Coronary artery (tissue), 2 donors: ENCODE measurements around the gene DGKD.
"Not testable (repeated sequence)": the region's sequence is repeated elsewhere in the genome, so short reads cannot be mapped to it uniquely, and the experiment has no call there.

Source experiments
- DNase-seq: peaks from one replicate; pipeline ENCODE4 v3.0.0-alpha.2; 2017; ENCODE audit warnings: low spot score
- H3K27ac ChIP-seq, 2 donors: fragments of 200-600 bp; sonication (generic); one replicate each; pipeline ENCODE4 v1.5.1; 2016 to 2019
- H3K4me3 ChIP-seq: fragments of 200-600 bp; sonication (generic); 2 replicates; pipeline ENCODE4 v1.5.1; 2016; ENCODE audit warnings: mild to moderate bottlenecking, moderate library complexity
- TF ChIP-seq, protein P1 (sequence below): fragments of 200-600 bp; sonication (generic); IDR thresholded peaks from one replicate; pipeline ENCODE4 v1.5.1; 2019; ENCODE audit warnings: antibody characterized with exemption

The DGKD gene

DNA sequence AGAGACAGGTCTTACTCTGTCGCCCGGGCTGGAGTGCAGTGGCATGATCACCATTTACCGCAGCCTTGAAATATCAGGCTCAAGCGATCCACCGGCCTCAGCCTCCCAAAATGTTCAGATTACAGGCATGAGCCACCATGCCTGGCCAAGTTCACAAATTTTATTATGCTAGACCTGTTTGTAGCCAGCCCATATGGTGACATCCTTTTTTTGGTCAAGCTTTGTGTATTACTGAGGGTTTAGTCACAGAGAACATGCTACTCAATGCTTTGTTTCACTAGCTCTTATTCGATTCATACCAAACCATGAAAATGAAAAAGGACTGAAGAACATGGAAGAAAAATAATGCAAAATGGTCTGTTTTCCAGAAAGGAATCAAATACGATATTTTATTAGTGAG lies 41.4 kb downstream of the DGKD start:
- no peak for DNase-seq
- Histone ChIP-seq H3K27ac (no peak overlapping the region), H3K4me3 (no peak overlapping the region)
- TF ChIP-seq, protein P1, sequence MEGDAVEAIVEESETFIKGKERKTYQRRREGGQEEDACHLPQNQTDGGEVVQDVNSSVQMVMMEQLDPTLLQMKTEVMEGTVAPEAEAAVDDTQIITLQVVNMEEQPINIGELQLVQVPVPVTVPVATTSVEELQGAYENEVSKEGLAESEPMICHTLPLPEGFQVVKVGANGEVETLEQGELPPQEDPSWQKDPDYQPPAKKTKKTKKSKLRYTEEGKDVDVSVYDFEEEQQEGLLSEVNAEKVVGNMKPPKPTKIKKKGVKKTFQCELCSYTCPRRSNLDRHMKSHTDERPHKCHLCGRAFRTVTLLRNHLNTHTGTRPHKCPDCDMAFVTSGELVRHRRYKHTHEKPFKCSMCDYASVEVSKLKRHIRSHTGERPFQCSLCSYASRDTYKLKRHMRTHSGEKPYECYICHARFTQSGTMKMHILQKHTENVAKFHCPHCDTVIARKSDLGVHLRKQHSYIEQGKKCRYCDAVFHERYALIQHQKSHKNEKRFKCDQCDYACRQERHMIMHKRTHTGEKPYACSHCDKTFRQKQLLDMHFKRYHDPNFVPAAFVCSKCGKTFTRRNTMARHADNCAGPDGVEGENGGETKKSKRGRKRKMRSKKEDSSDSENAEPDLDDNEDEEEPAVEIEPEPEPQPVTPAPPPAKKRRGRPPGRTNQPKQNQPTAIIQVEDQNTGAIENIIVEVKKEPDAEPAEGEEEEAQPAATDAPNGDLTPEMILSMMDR: no peak

DNA sequence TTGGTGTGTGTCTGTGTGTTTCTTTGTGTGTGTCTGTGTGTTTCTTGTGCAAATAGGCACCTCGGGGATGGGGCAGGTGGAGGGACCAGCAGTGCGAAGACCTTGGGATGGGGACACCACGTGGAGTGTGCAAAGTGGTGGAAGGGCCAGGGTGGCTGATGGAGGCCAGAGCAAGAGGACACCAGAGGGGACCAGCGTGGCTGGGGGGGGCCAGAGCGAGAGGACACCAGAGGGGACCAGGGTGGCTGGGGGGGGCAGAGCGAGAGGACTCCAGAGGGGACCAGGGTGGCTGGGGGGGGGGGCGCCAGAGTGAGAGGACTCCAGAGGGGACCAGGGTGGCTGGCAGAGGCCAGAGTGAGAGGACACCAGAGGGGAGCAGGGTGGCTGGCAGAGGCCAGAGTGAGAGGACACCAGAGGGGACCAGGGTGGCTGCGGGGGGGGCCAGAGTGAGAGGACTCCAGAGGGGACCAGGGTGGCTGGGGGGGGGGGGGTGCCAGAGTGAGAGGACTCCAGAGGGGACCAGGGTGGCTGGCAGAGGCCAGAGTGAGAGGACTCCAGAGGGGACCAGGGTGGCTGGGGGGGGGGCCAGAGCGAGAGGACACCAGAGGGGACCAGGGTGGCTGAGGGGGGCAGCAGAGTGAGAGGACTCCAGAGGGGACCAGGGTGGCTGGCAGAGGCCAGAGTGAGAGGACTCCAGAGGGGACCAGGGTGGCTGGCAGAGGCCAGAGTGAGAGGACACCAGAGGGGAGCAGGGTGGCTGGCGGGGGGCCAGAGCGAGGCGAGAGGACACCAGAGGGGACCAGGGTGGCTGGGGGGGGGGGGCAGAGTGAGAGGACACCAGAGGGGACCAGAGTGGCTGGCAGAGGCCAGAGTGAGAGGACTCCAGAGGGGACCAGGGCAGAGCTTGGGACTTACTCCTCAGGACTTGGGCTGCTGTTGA lies 42.7 kb downstream of the DGKD start:
- peak; percentile 53 for DNase-seq
- H3K4me3 ChIP-seq, H3K27ac ChIP-seq: not testable (repeated sequence)

DNA sequence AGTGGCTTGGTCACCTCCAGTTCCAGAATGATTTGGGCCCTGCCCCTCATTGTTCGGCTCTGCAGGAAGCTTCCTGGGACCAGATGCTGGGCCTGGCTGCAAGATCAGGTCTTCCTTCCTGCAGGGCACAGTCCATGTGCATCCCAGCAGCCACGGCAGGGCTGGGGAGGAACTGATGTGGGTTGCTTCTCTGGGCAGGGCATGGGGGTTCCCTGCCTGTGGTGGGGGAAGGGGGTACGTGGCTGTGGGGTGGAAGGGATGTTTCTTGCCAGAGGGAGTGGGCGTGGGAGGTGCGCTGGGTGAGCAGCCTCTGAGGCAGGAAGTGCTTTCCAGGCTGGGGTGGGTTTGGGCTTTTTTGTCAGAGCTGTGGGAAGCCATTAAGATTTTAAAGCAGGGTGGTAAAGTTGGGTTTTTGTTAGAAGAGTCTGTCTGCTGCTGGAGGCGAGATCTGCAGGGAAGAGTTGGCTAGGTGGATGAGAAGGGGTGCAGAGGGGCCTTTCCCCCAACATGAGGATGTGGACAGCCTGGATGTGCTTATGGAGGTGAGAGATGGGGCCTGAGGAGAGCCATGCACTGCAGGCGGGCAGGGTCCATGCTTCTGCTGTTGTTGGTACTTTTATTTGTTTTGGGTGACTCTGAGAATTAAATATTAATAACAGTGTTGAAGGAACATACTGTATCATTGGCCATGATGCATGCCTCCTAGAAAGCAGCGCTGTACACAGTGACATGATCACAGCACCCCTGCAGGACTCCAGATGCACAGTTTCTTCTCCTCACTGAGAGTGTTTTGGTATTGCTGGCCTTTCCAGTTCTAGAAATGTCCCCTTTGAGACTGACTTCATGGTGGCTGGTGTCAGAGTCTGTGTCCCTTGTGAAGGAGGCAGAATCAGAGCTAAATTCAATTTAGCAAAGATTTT lies 45.3 kb downstream of the DGKD start:
- peak; percentile 66 for DNase-seq
- TF ChIP-seq, protein P1: no peak
- Histone ChIP-seq H3K27ac (no peak overlapping the region), H3K4me3 (no peak overlapping the region)

DNA sequence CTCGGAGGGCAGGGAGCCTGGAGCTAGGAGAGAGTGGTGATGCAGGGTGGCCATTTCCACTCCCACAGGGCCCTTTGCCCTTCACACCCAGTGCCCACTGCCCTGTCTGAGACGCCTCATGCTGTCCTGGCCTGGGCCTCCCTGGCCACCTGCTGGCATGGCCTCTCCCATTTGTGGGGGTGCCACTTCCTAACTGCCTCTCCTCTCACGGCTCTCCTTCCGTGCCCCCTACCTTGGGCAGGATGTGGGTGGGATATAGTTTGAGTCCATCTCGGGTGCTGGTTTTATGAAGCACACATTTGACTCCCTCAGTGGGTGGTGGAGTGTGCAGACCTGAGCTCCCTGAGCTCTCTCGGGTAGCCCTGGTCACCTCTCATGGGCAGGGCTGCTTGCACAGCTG lies 46.0 kb downstream of the DGKD start:
- no peak overlapping the region for H3K27ac ChIP-seq
- no peak overlapping the region for H3K4me3 ChIP-seq
- TF ChIP-seq, protein P1: no peak
- DNase-seq: peak; percentile 66

DNA sequence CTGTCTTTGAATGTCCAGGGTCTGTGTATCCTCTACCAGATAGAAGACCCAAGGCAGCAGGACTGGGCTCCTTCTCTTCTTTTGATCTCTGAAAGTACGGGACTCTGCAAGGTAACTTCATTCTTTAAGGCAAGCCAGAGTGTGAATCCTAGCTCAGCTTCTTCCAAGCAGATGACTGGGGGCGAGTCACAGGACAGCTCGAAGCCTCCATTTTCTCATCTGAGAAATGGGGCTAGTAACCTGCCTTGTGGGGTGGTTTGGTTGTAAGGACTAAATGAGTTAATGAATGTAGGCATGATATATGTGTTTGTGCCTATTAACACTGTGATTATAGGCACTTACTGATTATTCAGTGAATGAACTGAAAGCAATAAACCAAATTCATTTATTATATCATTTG lies 46.7 kb downstream of the DGKD start:
- no peak for DNase-seq
- TF ChIP-seq, protein P1: no peak
- Histone ChIP-seq H3K4me3 (no peak overlapping the region), H3K27ac (no peak overlapping the region)

DNA sequence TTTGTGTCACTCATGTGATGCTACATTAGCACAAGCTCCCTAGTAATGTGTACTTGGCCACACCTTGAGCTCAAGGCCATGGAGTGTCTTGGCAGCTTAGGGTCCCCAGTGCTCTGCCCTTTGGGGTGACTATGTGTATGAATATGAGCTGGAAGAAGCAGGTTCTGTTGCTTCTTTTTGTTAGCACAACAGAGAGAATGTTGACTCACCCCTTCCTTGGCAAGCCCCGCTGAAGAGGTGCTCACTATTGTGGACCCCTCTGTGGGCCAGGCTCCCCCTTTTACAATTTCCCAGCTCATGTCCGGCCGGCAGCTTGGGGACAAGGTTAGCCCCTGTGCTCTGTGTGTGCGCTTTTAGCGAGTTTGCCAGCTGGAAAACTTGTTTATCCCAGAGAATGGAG lies 48.1 kb downstream of the DGKD start:
- no peak overlapping the region for H3K27ac ChIP-seq
- H3K4me3 ChIP-seq: no peak overlapping the region
- peak; percentile 54 for DNase-seq
- TF ChIP-seq, protein P1: no peak

DNA sequence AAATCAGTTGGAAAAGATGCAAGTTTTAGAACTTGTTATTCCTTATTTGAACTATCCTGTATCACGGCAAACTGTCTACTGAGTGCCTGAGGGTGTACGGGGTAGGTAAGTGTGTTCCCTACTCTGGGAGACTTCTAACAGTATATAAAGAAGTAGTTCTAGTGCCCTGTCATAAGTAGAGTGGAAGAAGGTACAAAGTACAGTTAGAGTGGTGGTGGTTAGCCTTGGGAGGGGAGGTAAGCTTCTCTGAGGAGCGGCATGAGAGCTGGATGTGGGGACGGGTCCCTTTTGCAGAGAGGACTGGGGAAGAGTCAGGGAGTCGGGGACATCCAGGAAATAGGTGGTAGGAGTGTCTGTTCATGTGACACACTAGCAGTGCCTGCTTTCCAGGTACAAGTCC lies 48.5 kb downstream of the DGKD start:
- H3K27ac ChIP-seq: no peak overlapping the region
- TF ChIP-seq, protein P1: no peak
- no peak overlapping the region for H3K4me3 ChIP-seq

More for the DNA sequence above, 48.5 kb downstream of the DGKD start:
- DNase-seq: peak; percentile 12
